Neural progenitor cell (in vitro differentiated cells): Measurements from ENCODE around the gene EIF2AK3. TPM values are rescaled to one million over a fixed set of nuclear protein-coding genes. Genes with fewer than 3 reads are reported as not detected.

ENCODE experiments used
- DNase-seq: peaks from one replicate; pipeline ENCODE4 v3.0.0-alpha.2; 2016; ENCODE audit warnings: low spot score
- H2AFZ ChIP-seq: fragments of 200-600 bp; sonication (generic); replicated peaks from 2 replicates; pipeline ENCODE4 v1.6.1; 2016; ENCODE audit warnings: antibody characterized with exemption
- H3F3A ChIP-seq: fragments of 200-600 bp; sonication (generic); 2 replicates; pipeline ENCODE4 v1.6.1; 2016; ENCODE audit warnings: antibody characterized with exemption, low read depth
- H3K27ac ChIP-seq: fragments of 200-600 bp; sonication (generic); 2 replicates; pipeline ENCODE4 v1.5.1; 2016; ENCODE audit warnings: mild to moderate bottlenecking
- H3K27me3 ChIP-seq: fragments of 200-600 bp; sonication (generic); 2 replicates; pipeline ENCODE4 v1.6.1; 2016; ENCODE audit warnings: mild to moderate bottlenecking, moderate library complexity
- H3K36me3 ChIP-seq: fragments of 200-600 bp; sonication (generic); 2 replicates; pipeline ENCODE4 v1.5.1; 2016
- H3K4me1 ChIP-seq: fragments of 200-600 bp; sonication (generic); 2 replicates; pipeline ENCODE4 v1.6.1; 2016; ENCODE audit warnings: mixed run types
- H3K4me2 ChIP-seq: fragments of 200-600 bp; sonication (generic); 2 replicates; pipeline ENCODE4 v1.6.1; 2016
- H3K4me3 ChIP-seq: fragments of 200-600 bp; sonication (generic); 2 replicates; pipeline ENCODE4 v1.5.1; 2016
- H3K79me2 ChIP-seq: fragments of 200-600 bp; sonication (generic); 2 replicates; pipeline ENCODE4 v1.6.1; 2016; ENCODE audit warnings: low read depth
- H3K9ac ChIP-seq: fragments of 200-600 bp; sonication (generic); 2 replicates; pipeline ENCODE4 v1.6.1; 2016
- H3K9me3 ChIP-seq: fragments of 200-600 bp; sonication (generic); 2 replicates; pipeline ENCODE4 v1.5.1; 2016; ENCODE audit warnings: low read depth
- H4K20me1 ChIP-seq: fragments of 200-600 bp; sonication (generic); 2 replicates; pipeline ENCODE4 v1.6.1; 2016; ENCODE audit warnings: low read depth
- H3K27ac Mint-ChIP-seq: 3 replicates; pipeline ENCODE4 v1.8.0; 2021; ENCODE audit warnings: mixed read lengths
- H3K27me3 Mint-ChIP-seq: 2 replicates; pipeline ENCODE4 v1.8.0; 2022; ENCODE audit warnings: low read depth, mild to moderate bottlenecking, inconsistent platforms, moderate library complexity, mixed read lengths; ENCODE audit not compliant: insufficient read depth
- H3K36me3 Mint-ChIP-seq: 3 replicates; pipeline ENCODE4 v1.8.0; 2021; ENCODE audit warnings: mixed read lengths
- H3K4me1 Mint-ChIP-seq: 3 replicates; pipeline ENCODE4 v1.8.0; 2021; ENCODE audit warnings: mixed read lengths
- H3K4me3 Mint-ChIP-seq: 3 replicates; pipeline ENCODE4 v1.8.0; 2021; ENCODE audit warnings: mild to moderate bottlenecking, moderate library complexity, mixed read lengths
- H3K9me3 Mint-ChIP-seq: 3 replicates; pipeline ENCODE4 v1.8.0; 2020; ENCODE audit warnings: mixed read lengths
- CTCF ChIP-seq: fragments of 200-600 bp; sonication (generic); IDR thresholded peaks from 2 replicates; pipeline ENCODE4 v1.5.1; 2017; ENCODE audit warnings: antibody characterized with exemption, mild to moderate bottlenecking
- EZH2 ChIP-seq: fragments of 200-600 bp; sonication (generic); IDR thresholded peaks from 2 replicates; pipeline ENCODE4 v1.6.1; 2017; ENCODE audit warnings: antibody characterized with exemption, mild to moderate bottlenecking, moderate library complexity
- EZH2phosphoT487 ChIP-seq: fragments of 200-600 bp; sonication (generic); IDR thresholded peaks from 2 replicates; pipeline ENCODE4 v1.6.1; 2017; ENCODE audit warnings: antibody characterized with exemption
- total RNA-seq: library from RNA; depleted of rRNA; stranded (reverse); fragments of >200 nt; gene quantifications from 2 replicates; pipeline ENCODE4 v1.2.3, GENCODE V29; 2015; ENCODE audit warnings: low replicate concordance

Gene EIF2AK3
- total RNA-seq, 1 donor from 2014 or later = 21.6 TPM

- Histone ChIP-seq H3K9ac (no peak overlapping the region), H3K4me1 (no peaks in the 10 kb centered on the region), H3K27ac (no peak overlapping the region), H3K79me2 (no peaks in the 10 kb centered on the region), H3F3A (no peaks in the 10 kb centered on the region), H3K27me3 (no peaks in the 10 kb centered on the region), H2AFZ (no peak overlapping the region), H4K20me1 (no peaks in the 10 kb centered on the region), H3K36me3 (no peaks in the 10 kb centered on the region), H3K4me2 (no peak overlapping the region), H3K4me3 (no peak overlapping the region), H3K9me3 (no peaks in the 10 kb centered on the region)
- TF ChIP-seq EZH2phosphoT487 = no peak
- Mint-ChIP-seq H3K4me3 (no peak overlapping the region), H3K9me3 (no peaks in the 10 kb centered on the region), H3K4me1 (no peaks in the 10 kb centered on the region), H3K27me3 (no peaks in the 10 kb centered on the region), H3K27ac (no peak overlapping the region), H3K36me3 (peaks cover 14% of the 10 kb centered on the region)
- DNase-seq = no peak
Observed at GRCh38 chr2:88560619-88561307, 66.5 kb downstream of the EIF2AK3 start.

GRCh38 chr2:88557290-88557689 is 70.0 kb downstream of the EIF2AK3 start:
- H3K4me2 ChIP-seq = no peak overlapping the region
- Mint-ChIP-seq H3K36me3 (peaks cover 18% of the 10 kb centered on the region), H3K9me3 (no peaks in the 10 kb centered on the region), H3K27ac (no peak overlapping the region), H3K27me3 (peaks cover 4% of the 10 kb centered on the region), H3K4me3 (no peak overlapping the region), H3K4me1 (no peaks in the 10 kb centered on the region)
- H4K20me1 ChIP-seq = no peaks in the 10 kb centered on the region
- H3K27me3 ChIP-seq = no peaks in the 10 kb centered on the region
- H3K36me3 ChIP-seq = no peaks in the 10 kb centered on the region
- H3K79me2 ChIP-seq = no peaks in the 10 kb centered on the region
- H3K9me3 ChIP-seq = no peaks in the 10 kb centered on the region
- TF ChIP-seq EZH2 (no peak), CTCF (no peak), EZH2phosphoT487 (no peak)
- no peaks in the 10 kb centered on the region for H3F3A ChIP-seq
- no peaks in the 10 kb centered on the region for H3K4me1 ChIP-seq
- no peak overlapping the region for H2AFZ ChIP-seq
- no peak for DNase-seq
- no peak overlapping the region for H3K4me3 ChIP-seq
- H3K27ac ChIP-seq = no peak overlapping the region
- H3K9ac ChIP-seq = no peak overlapping the region

GRCh38 chr2:88556026-88556425 is 71.2 kb downstream of the EIF2AK3 start:
- Histone ChIP-seq H3K27ac (no peak overlapping the region), H3K4me3 (no peak overlapping the region), H3K79me2 (no peaks in the 10 kb centered on the region), H4K20me1 (no peaks in the 10 kb centered on the region), H3K4me1 (no peaks in the 10 kb centered on the region), H3K9me3 (no peaks in the 10 kb centered on the region), H2AFZ (no peak overlapping the region), H3K4me2 (no peak overlapping the region), H3K36me3 (no peaks in the 10 kb centered on the region), H3K27me3 (no peaks in the 10 kb centered on the region), H3K9ac (no peak overlapping the region), H3F3A (no peaks in the 10 kb centered on the region)
- Mint-ChIP-seq H3K36me3 (peaks cover 13% of the 10 kb centered on the region), H3K4me3 (no peak overlapping the region), H3K4me1 (no peaks in the 10 kb centered on the region), H3K9me3 (no peaks in the 10 kb centered on the region), H3K27me3 (peaks cover 5% of the 10 kb centered on the region), H3K27ac (no peak overlapping the region)
- DNase-seq = no peak
- TF ChIP-seq CTCF (no peak), EZH2phosphoT487 (no peak), EZH2 (no peak)

GRCh38 chr2:88554189-88554588 is 73.1 kb downstream of the EIF2AK3 start:
- peak; percentile 52 for DNase-seq
- Mint-ChIP-seq H3K4me3 (no peak overlapping the region), H3K27me3 (peaks cover 8% of the 10 kb centered on the region), H3K4me1 (peaks cover 12% of the 10 kb centered on the region), H3K27ac (no peak overlapping the region), H3K9me3 (no peaks in the 10 kb centered on the region), H3K36me3 (peaks cover 7% of the 10 kb centered on the region)
- H3F3A ChIP-seq = peaks cover 15% of the 10 kb centered on the region
- H3K27ac ChIP-seq = no peak overlapping the region
- H3K9ac ChIP-seq = no peak overlapping the region
- H3K4me1 ChIP-seq = peaks cover 16% of the 10 kb centered on the region
- no peaks in the 10 kb centered on the region for H3K9me3 ChIP-seq
- H3K4me2 ChIP-seq = no peak overlapping the region
- H4K20me1 ChIP-seq = no peaks in the 10 kb centered on the region
- TF ChIP-seq EZH2phosphoT487 = no peak
- peak; percentile 67 for TF ChIP-seq CTCF
- H3K36me3 ChIP-seq = no peaks in the 10 kb centered on the region
- no peak overlapping the region for H3K4me3 ChIP-seq
- no peaks in the 10 kb centered on the region for H3K79me2 ChIP-seq
- no peaks in the 10 kb centered on the region for H3K27me3 ChIP-seq
- H2AFZ ChIP-seq = no peak overlapping the region
